Small intestine (tissue), 7 donors: Measurements from ENCODE around the gene IL9R. TPM values are rescaled to one million over a fixed set of nuclear protein-coding genes. Genes with fewer than 3 reads are reported as not detected.
"Not testable (repeated sequence)": the region's sequence is repeated elsewhere in the genome, so short reads cannot be mapped to it uniquely, and the experiment has no call there.

Source experiments
- DNase-seq, 2 donors: peaks; one replicate each; pipeline versions ENCODE4 v3.0.0 to v3.0.0-alpha.2; 2013
- FAIRE-seq: peaks from 2 replicates; lab custom pipeline; 2012; peaks lifted over from hg19 to GRCh38; lab: Jason Lieb, UNC
- H3K27ac ChIP-seq, 3 donors: one replicate each; pipeline ENCODE4 v1.5.1; 2013; ENCODE audit warnings: low read length in 2 of 3, mild to moderate bottlenecking in 2 of 3, control low read depth in 1 of 3, inconsistent platforms in 1 of 3, low read depth in 1 of 3, moderate library complexity in 1 of 3
- H3K27me3 ChIP-seq, 3 donors: one replicate each; pipeline ENCODE4 v1.6.1; 2013; ENCODE audit warnings: low read length in 3 of 3, inconsistent platforms in 1 of 3; ENCODE audit not compliant: control insufficient read depth in 3 of 3, insufficient read depth in 3 of 3
- H3K36me3 ChIP-seq, 3 donors: one replicate each; pipeline ENCODE4 v1.6.1; 2013; ENCODE audit warnings: low read length in 3 of 3, inconsistent platforms in 1 of 3, low read depth in 1 of 3, mild to moderate bottlenecking in 1 of 3, moderate library complexity in 1 of 3; ENCODE audit not compliant: control insufficient read depth in 3 of 3, insufficient read depth in 2 of 3
- H3K4me1 ChIP-seq, 3 donors: one replicate each; pipeline ENCODE4 v1.6.1; 2013; ENCODE audit warnings: low read length in 2 of 3, inconsistent platforms in 1 of 3, low read depth in 1 of 3, mild to moderate bottlenecking in 1 of 3, moderate library complexity in 1 of 3; ENCODE audit not compliant: control insufficient read depth in 3 of 3, insufficient read depth in 2 of 3
- H3K4me3 ChIP-seq, 3 donors: one replicate each; pipeline ENCODE4 v1.5.1; 2013; ENCODE audit warnings: low read length in 3 of 3, control low read depth in 1 of 3, inconsistent platforms in 1 of 3, low read depth in 1 of 3, mild to moderate bottlenecking in 1 of 3, moderate library complexity in 1 of 3
- H3K9me3 ChIP-seq, 2 donors: one replicate each; pipeline ENCODE4 v1.6.1; 2013; ENCODE audit warnings: low read depth in 1 of 2, low read length in 1 of 2; ENCODE audit not compliant: control insufficient read depth in 2 of 2, insufficient read depth in 1 of 2
- WGBS, 3 donors: extraction: QIAGEN DNeasy Blood & Tissue Kit; methylation state at CpG; one replicate each; pipeline ENCODE4 v1.1.7; 2013; 5-methylcytosine and 5-hydroxymethylcytosine counted together
- polyA plus RNA-seq, 4 donors: library from polyadenylated mRNA; stranded (reverse) in 3 of 4; unstranded in 1 of 4; fragments of 200-250 nt in 3 of 4; fragments of 120-200 nt in 1 of 4; gene quantifications; one replicate each; pipeline versions ENCODE4 v1.2.1 to v1.2.3, GENCODE V29; 2013
- donor health status: healthy with polysubstance abuse.
- donor health status: control.
- donor health status: control.
- donor health status: Bipolar disorder and iron deficiency.
- donor health status: healthy.

The IL9R gene
- polyA plus RNA-seq, 4 donors, result 0.18 to 0.40 (median 0.27) TPM; not detected in 1

DNA sequence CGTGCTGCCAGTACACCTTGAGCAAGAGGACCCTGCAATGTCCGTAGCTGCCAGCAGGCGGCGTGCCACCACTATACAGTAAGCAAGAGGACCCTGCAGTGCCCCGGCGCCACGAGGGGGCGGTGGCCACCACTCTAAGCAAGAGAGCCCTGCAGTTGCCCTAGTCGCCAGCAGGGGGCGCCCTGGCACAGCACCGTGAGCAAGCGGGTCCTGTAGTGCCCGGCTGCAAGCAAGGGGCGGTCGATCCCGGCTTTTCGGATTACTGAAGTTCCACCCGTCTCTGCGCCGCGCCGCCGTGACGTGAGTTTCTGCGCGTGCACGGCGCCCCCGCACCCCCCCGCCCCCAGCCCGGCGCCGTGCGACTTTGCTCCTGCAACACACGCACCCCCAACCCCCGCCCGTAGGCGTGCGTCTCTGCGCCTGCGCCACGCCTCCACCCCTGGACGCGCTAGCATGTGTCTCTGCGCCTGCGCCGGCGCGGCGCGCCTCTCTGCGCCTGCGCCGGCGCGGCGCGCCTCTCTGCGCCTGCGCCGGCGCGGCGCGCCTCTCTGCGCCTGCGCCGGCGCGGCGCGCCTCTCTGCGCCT, 31.2 kb downstream of the IL9R start:
- 57 to 74% methylated on average over 7 to 13 of the region's 73 CpGs; no CpG with 5 or more reads in 1 of the 3 donors for WGBS, 3 donors
- H3K4me1 ChIP-seq, FAIRE-seq: not testable (repeated sequence)

DNA sequence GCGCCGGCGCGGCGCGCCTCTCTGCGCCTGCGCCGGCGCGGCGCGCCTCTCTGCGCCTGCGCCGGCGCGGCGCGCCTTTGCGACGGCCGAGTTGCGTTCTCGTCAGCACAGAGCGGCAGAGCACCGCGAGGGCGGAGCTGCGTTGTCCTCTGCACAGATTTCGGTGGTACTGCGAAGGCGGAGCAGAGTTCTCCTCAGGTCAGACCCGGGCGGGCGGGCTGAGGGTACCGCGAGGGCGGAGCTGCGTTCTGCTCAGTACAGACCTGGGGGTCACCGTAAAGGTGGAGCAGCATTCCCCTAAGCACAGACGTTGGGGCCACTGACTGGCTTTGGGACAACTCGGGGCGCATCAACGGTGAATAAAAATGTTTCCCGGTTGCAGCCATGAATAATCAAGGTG, 31.8 kb downstream of the IL9R start:
- H3K4me3 ChIP-seq, DNase-seq, H3K9me3 ChIP-seq, FAIRE-seq, H3K27ac ChIP-seq, H3K27me3 ChIP-seq, H3K4me1 ChIP-seq, H3K36me3 ChIP-seq: not testable (repeated sequence)
- 75 to 95% (median 93%) methylated on average over 14 to 33 of the region's 46 CpGs for WGBS, 3 donors

More for the DNA sequence above, 31.2 kb downstream of the IL9R start:
- not testable (repeated sequence) for H3K27me3 ChIP-seq, H3K4me3 ChIP-seq, H3K9me3 ChIP-seq, DNase-seq, H3K27ac ChIP-seq, H3K36me3 ChIP-seq

DNA sequence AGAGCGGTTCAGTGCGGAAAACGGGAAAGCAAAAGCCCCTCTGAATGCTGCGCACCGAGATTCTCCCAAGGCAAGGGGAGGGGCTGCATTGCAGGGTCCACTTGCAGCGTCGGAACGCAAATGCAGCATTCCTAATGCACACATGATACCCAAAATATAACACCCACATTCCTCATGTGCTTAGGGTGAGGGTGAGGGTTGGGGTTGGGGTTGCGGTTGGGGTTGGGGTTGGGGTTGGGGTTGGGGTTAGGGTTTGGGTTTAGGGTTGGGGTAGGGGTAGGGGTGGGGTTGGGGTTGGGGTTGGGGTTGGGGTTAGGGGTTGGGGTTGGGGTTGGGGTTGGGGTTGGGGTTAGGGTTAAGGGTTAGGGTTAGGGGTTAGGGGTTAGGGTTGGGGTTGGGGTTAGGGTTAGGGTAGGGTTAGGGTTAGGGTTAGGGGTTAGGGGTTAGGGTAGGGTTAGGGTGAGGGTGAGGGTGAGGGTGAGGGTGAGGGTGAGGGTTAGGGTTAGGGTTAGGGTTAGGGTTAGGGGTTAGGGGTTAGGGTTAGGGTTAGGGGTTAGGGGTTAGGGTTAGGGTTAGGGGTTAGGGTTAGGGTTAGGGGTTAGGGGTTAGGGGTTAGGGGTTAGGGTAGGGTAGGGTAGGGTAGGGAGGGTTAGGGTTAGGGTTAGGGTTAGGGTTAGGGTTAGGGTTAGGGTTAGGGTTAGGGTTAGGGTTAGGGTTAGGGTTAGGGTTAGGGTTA, 32.4 kb downstream of the IL9R start:
- H3K4me3 ChIP-seq, H3K4me1 ChIP-seq, H3K9me3 ChIP-seq, FAIRE-seq, DNase-seq, H3K27me3 ChIP-seq, H3K36me3 ChIP-seq, H3K27ac ChIP-seq: not testable (repeated sequence)
- 78 to 81% methylated on average over 3 to 4 of the region's 9 CpGs; no CpG with 5 or more reads in 1 of the 3 donors for WGBS, 3 donors

DNA sequence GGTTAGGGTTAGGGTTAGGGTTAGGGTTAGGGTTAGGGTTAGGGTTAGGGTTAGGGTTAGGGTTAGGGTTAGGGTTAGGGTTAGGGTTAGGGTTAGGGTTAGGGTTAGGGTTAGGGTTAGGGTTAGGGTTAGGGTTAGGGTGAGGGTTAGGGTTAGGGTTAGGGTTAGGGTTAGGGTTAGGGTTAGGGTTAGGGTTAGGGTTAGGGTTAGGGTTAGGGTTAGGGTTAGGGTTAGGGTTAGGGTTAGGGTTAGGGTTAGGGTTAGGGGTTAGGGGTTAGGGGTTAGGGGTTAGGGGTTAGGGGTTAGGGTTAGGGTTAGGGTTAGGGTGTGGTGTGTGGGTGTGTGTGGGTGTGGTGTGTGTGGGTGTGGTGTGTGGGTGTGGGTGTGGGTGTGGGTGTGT, 33.0 kb downstream of the IL9R start:
- not testable (repeated sequence) for FAIRE-seq, DNase-seq, H3K36me3 ChIP-seq

More for the DNA sequence above, 33.0 kb downstream of the IL9R start:
- not testable (repeated sequence) for H3K27me3 ChIP-seq, H3K4me1 ChIP-seq, H3K4me3 ChIP-seq, H3K27ac ChIP-seq, H3K9me3 ChIP-seq

Other genes with a start within 250 kb of the IL9R start
- 10 to 100 TPM; 26.8 to 37.3 (median 32.4) TPM for gene VAMP7, start 116.4 kb upstream of the IL9R start, polyA plus RNA-seq